ENCODE results near the gene TUBA1C.

- TF ChIP-seq POLR2A (IDR thresholded peaks at IDR 0.05) (no peak), CTCF (IDR thresholded peaks at IDR 0.05 in 4 of 5, conservative IDR thresholded peaks at IDR 0.05 in 1 of 5) (no peak)
Observed at GRCh38 chr12:49309386-49309785, 44.5 kb downstream of the TUBA1C start.

Measured in gastrocnemius medialis (tissue), 4 donors.